Lower lobe of right lung (tissue), 2 donors: ENCODE data around the gene AGER. TPM values are rescaled to one million over a fixed set of nuclear protein-coding genes. Genes with fewer than 3 reads are reported as not detected.
"Not testable (repeated sequence)": the region's sequence is repeated elsewhere in the genome, so short reads cannot be mapped to it uniquely, and the experiment has no call there.

Experiments used
- ATAC-seq, 2 donors: fragments of 200-7000 bp; cut with Tn5 transposase; one replicate each; pipeline ENCODE4 v1.9.1; 2020 to 2022; ENCODE audit warnings: mild to moderate bottlenecking in 2 of 2, moderate library complexity in 2 of 2
- DNase-seq: peaks from one replicate; pipeline ENCODE4 v3.0.0-alpha.2; 2020
- H3K27ac ChIP-seq: fragments of 200-600 bp; one replicate; pipeline ENCODE4 v1.8.0; 2022
- H3K27me3 ChIP-seq: fragments of 200-600 bp; one replicate; pipeline ENCODE4 v1.8.0; 2022; ENCODE audit warnings: low read depth
- H3K36me3 ChIP-seq: fragments of 200-600 bp; one replicate; pipeline ENCODE4 v1.8.0; 2022; ENCODE audit warnings: mild to moderate bottlenecking
- H3K4me1 ChIP-seq: fragments of 200-600 bp; one replicate; pipeline ENCODE4 v1.8.0; 2022
- H3K4me3 ChIP-seq: fragments of 200-600 bp; one replicate; pipeline ENCODE4 v1.8.0; 2022; ENCODE audit warnings: mild to moderate bottlenecking
- H3K9me3 ChIP-seq: fragments of 200-600 bp; one replicate; pipeline ENCODE4 v1.8.0; 2022
- intact Hi-C: fragments of 100-400 bp; cut with DNase I; formaldehyde crosslinking; loops from one replicate; pipeline ENCODE4 v1.11.0; 2022
- total RNA-seq: library from RNA; stranded (reverse); fragmentation: NEBNext Ultra II Directional; extraction: Animal tissue kit (Norgen Biotek cat#: 25700); gene quantifications from one replicate; pipeline ENCODE4 v1.2.1, GENCODE V29; 2021
- TF ChIP-seq, protein P1 (sequence below): fragments of 200-600 bp; IDR thresholded peaks from one replicate; pipeline ENCODE4 v1.8.0; 2022; ENCODE audit warnings: antibody characterized with exemption, mild to moderate bottlenecking
- donor health status: DM: no; HTN: yes; CAD: no; lungs with severe emphysema.

The AGER gene
- total RNA-seq, 1 donor from 2014 or later: 882 TPM

GRCh38 chr6:32215617-32216016 lies 31.6 kb upstream of the AGER start:
- Histone ChIP-seq H3K36me3 (peaks cover 23% of the 10 kb centered on the region), H3K9me3 (no peaks in the 10 kb centered on the region), H3K27ac (no peak overlapping the region), H3K4me3 (no peak overlapping the region), H3K27me3 (no peaks in the 10 kb centered on the region), H3K4me1 (no peaks in the 10 kb centered on the region)
- ATAC-seq (no peak), DNase-seq (no peak)
- TF ChIP-seq, protein P1, sequence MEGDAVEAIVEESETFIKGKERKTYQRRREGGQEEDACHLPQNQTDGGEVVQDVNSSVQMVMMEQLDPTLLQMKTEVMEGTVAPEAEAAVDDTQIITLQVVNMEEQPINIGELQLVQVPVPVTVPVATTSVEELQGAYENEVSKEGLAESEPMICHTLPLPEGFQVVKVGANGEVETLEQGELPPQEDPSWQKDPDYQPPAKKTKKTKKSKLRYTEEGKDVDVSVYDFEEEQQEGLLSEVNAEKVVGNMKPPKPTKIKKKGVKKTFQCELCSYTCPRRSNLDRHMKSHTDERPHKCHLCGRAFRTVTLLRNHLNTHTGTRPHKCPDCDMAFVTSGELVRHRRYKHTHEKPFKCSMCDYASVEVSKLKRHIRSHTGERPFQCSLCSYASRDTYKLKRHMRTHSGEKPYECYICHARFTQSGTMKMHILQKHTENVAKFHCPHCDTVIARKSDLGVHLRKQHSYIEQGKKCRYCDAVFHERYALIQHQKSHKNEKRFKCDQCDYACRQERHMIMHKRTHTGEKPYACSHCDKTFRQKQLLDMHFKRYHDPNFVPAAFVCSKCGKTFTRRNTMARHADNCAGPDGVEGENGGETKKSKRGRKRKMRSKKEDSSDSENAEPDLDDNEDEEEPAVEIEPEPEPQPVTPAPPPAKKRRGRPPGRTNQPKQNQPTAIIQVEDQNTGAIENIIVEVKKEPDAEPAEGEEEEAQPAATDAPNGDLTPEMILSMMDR: no peak
- intact Hi-C loops: no loop called here

DNA sequence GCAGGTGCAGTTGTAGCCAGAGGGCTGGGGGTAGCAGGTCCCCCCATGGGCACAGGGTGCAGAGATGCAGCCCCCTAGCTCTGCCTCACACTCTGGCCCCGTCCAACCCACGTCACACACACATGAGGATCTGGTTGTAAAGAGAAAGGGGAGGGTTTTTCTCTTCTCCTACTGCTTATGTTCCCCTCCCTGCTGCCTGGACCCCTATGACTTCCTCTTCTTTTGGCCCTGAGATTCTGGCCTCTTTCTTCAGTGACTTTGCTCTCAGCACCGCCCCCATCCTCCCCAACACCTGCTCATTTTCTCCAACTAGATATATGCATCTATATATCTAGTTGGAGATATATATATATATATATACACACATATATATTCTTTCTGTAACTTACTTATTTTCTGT lies 30.1 kb upstream of the AGER start:
- no peak for ATAC-seq
- Histone ChIP-seq H3K27ac (no peak overlapping the region), H3K27me3 (no peaks in the 10 kb centered on the region), H3K4me1 (no peaks in the 10 kb centered on the region), H3K36me3 (peaks cover 17% of the 10 kb centered on the region), H3K4me3 (no peak overlapping the region), H3K9me3 (no peaks in the 10 kb centered on the region)
- TF ChIP-seq, protein P1: no peak
- intact Hi-C loops: no loop called here
- no peak for DNase-seq

GRCh38 chr6:32213649-32214048 lies 29.6 kb upstream of the AGER start:
- Histone ChIP-seq H3K36me3 (peaks cover 18% of the 10 kb centered on the region), H3K4me1 (no peaks in the 10 kb centered on the region), H3K9me3 (no peaks in the 10 kb centered on the region), H3K27me3 (no peaks in the 10 kb centered on the region), H3K27ac (no peak overlapping the region), H3K4me3 (no peak overlapping the region)
- intact Hi-C loops: no loop called here
- ATAC-seq (no peak), DNase-seq (no peak)
- TF ChIP-seq, protein P1: no peak

DNA sequence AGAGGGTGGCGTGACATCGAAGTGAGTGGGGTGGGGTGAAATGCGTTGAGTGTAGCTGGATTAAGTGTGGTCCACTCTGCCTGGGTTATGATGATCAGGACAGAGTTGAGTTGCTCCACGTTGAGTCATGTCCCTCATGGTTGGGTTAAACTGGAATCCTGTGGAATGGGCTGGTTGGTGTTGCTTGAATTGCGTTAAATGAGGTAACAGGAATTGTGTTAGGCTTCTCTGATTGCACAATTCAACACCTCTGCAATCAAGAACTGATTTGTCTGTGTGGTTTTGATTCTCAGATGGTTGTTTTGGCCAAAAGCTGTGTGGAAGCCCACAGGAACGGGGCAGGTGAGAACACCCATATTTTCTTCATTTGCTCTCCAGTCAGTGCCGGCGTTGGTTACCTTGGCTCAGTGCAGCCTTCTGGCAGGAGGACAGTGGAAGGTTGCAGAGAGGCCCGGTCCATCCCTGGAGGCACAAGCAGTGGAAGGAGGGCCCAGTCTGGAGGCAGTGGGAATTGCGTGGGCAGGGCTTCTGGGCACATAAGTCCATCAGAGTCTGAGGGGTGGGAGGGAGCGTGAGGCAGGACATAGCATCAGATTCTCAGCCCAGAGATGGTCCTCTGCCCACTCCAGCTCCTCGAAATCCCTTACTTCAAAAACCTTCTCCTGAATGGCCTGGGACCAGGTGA lies 28.2 kb upstream of the AGER start:
- TF ChIP-seq, protein P1: no peak

GRCh38 chr6:32211432-32211831 lies 27.4 kb upstream of the AGER start:
- H3K4me3 ChIP-seq, ATAC-seq, DNase-seq, H3K27ac ChIP-seq, H3K4me1 ChIP-seq, H3K27me3 ChIP-seq, intact Hi-C loops, H3K9me3 ChIP-seq: not testable (repeated sequence)
- H3K36me3 ChIP-seq: peaks cover 12% of the 10 kb centered on the region

More for the DNA sequence above, 28.2 kb upstream of the AGER start:
- DNase-seq (no peak), ATAC-seq (peak in 1 of 2 donors; percentile 14)
- Histone ChIP-seq H3K9me3 (no peaks in the 10 kb centered on the region), H3K27ac (no peak overlapping the region), H3K4me3 (no peak overlapping the region), H3K27me3 (no peaks in the 10 kb centered on the region), H3K4me1 (no peaks in the 10 kb centered on the region), H3K36me3 (peaks cover 15% of the 10 kb centered on the region)
- intact Hi-C loops: no loop called here

- Histone ChIP-seq H3K27ac (no peak overlapping the region), H3K4me1 (no peaks in the 10 kb centered on the region), H3K27me3 (no peaks in the 10 kb centered on the region), H3K9me3 (no peaks in the 10 kb centered on the region), H3K4me3 (no peak overlapping the region), H3K36me3 (peaks cover 12% of the 10 kb centered on the region)
- no peak for DNase-seq
- no peak for ATAC-seq
- intact Hi-C loops: no loop called here
- TF ChIP-seq, protein P1: no peak
Observed at GRCh38 chr6:32210191-32210601, 26.1 kb upstream of the AGER start.
